DLD1 (cell line): ENCODE data around the gene UPB1.
"Not testable (repeated sequence)": the region's sequence is repeated elsewhere in the genome, so short reads cannot be mapped to it uniquely, and the experiment has no call there.

Source experiments
- in situ Hi-C: cut with HindIII; loops from 2 replicates; pipeline ENCODE4 v1.10.0; 2017; ENCODE audit warnings: low sequenced_read_pairs

UPB1 gene

DNA sequence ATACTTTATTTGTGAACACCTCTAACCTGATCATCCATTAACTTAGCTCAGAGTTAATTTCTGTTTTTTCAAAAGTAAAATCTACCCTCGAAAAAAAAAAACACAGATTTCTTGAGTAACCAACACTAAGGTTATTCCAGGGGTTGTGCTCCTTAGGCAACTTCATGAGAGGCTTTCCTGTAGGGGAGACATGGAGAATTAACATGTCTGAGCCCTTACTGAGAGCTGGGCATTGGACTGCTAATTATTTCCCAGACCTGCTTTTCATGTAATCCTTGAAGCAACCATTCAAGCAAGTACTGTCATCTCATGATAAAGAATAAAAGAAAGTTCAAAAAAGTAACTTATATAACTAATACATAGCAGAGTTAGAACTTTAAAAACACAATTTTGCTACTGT, 13.5 kb upstream of the UPB1 start:
- in situ Hi-C loops: no loop called here

DNA sequence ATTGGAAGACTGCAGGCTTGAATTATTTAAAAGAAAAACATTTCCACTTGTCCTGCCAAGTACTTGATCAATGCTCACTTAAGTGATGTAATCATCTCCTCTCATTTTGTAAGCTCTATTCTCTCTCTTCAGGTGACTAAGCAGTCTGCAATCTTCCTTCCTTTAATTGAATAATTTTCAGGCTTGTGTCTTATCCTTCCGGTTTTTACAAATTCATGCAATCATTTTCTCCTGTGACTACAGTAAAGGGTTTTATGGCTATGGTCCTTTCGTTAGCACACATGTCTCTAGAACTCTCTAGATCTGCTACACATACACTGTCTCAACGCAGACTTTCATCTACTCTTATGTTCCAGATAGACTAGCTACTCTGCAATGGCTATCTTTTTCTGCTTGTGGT, 12.6 kb upstream of the UPB1 start:
- in situ Hi-C loops: no loop called here

- in situ Hi-C loops: no loop called here
Measured at GRCh38 chr22:24482998-24483397, 12.1 kb upstream of the UPB1 start.

DNA sequence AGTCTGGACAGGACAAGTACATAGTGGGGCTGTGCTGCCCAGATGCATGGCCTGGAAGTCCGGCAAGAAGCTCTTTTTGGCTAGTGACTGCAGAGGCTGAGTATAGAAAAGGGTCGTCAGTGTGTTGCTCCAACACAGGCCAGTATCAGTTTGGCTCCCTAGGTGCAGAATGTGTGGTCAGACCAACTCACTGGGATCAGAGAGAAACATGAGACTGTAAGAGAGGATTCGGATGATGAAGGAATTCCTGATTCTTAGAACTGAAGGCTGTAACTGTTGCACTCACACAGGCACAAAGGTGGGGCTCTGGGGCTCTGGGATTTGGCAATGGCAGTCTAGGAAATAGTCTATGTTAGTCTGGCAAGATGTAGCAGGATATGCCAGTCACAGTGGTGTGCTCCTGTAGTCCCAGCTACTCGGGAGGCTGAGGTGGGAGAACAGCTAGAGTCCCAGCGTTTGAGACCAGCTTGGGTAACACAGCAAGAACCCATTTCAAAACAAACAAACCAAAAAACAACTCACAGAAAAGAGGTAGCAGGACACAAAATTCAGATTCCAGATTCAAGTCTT, 11.1 kb upstream of the UPB1 start:
- in situ Hi-C loops: no loop called here

GRCh38 chr22:24485170-24485569, 10.0 kb upstream of the UPB1 start:
- in situ Hi-C loops: no loop called here

- in situ Hi-C loops: no loop called here
Measured at GRCh38 chr22:24485608-24486007, 9.5 kb upstream of the UPB1 start.

- in situ Hi-C loops: no loop called here
Measured at GRCh38 chr22:24486501-24486921, 8.6 kb upstream of the UPB1 start.

- in situ Hi-C loops: no loop called here
Measured at GRCh38 chr22:24489011-24489410, 6.1 kb upstream of the UPB1 start.

GRCh38 chr22:24489434-24489833, 5.7 kb upstream of the UPB1 start:
- in situ Hi-C loops: not testable (repeated sequence)

DNA sequence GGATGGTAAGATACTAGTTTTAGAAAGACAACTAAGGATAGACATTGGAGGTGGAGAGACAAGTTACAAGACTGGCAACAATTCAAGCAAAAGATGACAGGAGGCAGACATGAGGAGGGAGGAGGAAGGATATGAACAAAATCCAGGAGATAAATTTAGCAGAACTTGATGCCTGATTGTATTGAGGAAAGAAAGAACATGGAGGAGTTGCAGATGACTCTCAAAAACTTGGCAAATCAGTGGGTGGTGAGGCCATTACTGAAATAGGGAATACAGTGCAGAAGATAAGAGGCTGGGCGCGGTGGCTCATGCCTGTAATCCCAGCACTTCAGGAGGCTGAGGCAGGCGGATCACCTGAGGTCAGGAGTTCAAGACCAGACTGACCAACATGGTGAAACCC, 2.7 kb upstream of the UPB1 start:
- in situ Hi-C loops: no loop called here

DNA sequence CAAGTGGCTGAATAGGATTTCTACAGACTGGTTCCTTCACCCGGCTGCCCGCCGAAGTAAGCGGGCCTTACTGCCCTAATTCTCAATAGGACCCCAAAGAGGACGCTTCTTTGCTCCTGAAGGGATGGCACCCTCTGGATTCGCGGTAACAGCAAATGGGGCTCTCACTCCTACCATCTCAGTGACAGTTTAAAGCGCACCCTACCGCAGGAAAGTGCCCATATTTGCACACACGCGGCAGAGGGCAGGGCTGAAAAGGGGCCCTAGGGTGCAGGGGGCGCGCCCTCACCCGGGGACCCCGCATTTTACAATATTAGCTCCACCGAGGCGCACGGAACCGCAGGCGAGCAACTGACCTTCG, 985 bp upstream of the UPB1 start:
- in situ Hi-C loops: no loop called here

GRCh38 chr22:24495365-24495675, 188 bp downstream of the UPB1 start:
- in situ Hi-C loops: no loop called here

DNA sequence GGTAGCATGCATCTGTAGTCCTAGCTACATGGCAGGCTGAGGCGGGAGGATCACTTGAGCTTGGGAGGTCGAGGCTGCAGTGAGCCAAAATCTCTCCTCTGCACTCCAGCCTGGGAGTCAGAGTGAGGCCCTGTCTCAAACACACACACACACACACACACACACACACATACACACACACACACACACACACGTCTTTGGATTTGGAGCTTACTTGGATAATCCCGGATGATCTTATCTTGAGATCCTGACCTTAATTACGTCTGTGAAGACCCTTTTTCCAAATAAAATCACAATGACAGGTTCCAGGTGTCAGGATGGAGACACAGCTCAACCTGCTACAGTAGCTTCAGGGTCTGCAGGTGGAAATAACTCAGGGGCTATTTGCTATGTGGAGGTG, 1.1 kb downstream of the UPB1 start:
- in situ Hi-C loops: no loop called here

GRCh38 chr22:24496661-24497060, 1.5 kb downstream of the UPB1 start:
- in situ Hi-C loops: no loop called here

- in situ Hi-C loops: no loop called here
Measured at GRCh38 chr22:24497841-24498258, 2.7 kb downstream of the UPB1 start.

DNA sequence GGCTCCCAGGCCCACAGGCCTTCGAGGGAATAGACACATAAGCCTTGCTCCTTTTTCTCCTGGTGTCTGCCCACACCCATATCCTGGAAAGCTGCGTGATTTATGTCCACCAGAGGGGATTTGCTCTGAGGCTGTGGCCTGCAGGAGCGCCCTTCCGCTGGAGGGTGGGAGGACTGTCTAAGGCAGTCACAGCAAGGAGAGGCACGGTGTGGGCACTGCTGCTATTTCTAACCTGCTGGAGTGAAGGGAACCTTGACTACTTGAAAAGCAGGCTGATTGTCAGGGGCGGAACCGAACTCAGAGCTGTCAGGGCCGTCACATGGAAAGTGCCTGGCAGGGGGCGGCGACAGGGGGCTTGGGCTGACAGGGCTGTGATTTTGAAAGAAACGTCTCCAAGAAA, 3.7 kb downstream of the UPB1 start:
- in situ Hi-C loops: no loop called here

DNA sequence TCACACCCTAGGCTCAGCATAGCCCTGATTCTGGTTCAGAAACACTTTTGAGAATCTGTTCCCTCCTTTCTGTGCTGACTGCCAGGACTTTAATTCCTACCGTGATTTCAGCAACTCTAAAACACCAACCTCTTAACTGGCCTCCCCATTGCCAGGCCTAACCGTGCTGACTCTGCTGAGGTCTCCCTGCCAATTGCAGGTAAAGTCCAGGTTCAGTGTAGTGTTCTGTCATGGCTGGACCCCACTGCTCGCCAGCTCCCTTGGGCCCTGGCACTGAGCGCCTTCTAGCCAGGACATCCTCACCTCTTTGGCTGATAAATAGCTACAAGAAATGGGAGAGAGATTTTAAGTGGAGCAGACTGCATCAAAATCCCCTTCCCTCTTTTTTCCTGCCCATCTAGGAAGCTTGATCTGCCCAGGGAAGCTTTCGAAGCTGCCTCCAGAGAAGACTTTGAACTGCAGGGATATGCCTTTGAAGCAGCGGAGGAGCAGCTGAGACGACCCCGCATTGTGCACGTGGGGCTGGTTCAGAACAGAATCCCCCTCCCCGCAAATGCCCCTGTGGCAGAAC, 4.7 kb downstream of the UPB1 start:
- in situ Hi-C loops: no loop called here

GRCh38 chr22:24500277-24500820, 5.2 kb downstream of the UPB1 start:
- in situ Hi-C loops: no loop called here

GRCh38 chr22:24501301-24502005, 6.3 kb downstream of the UPB1 start:
- in situ Hi-C loops: no loop called here

DNA sequence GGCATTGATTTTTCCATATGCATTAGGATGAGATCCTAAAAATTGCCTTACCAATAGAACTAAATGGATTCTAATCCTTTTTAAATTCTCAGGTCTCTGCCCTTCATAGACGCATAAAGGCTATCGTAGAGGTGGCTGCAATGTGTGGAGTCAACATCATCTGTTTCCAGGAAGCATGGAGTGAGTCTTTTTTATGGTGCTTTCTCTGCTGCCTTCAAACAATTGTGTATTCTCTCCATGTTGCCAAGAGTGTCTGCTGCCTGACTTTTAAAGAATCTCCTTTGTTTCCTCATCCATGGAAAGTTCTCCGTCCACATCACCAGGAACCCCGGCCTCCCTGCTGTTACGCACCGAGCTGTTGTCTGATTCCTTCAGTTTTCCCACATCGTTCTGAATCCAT, 6.9 kb downstream of the UPB1 start:
- in situ Hi-C loops: no loop called here

DNA sequence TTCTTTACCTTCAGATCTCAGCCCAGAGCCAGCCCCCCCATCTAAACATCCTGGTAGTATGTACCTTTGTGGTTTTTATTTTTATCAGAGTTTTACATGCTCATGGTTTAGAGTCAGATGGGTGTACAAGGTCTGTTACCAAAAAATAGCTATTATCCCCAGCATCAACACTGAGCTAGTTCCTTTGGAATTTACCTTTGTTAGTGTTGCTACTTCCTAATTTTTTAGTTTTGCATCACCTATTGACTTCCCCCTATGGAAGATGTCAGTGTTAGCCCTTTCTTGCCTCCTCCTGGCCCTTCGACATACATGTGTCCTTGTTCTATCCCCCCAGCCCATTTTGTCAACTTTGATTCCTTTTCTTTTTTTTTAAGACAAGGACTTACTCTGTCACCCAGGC, 7.4 kb downstream of the UPB1 start:
- in situ Hi-C loops: no loop called here

GRCh38 chr22:24503137-24503842, 8.2 kb downstream of the UPB1 start:
- in situ Hi-C loops: no loop called here
